Vagina (tissue), 2 donors: Measurements from ENCODE around the gene ADGRE1.

Experiments used
- POLR2A ChIP-seq, 2 donors: fragments of 450-650 bp; IDR thresholded peaks; one replicate each; pipeline ENCODE4 v1.6.1; 2017; ENCODE audit warnings: antibody characterized with exemption in 2 of 2, mild to moderate bottlenecking in 2 of 2, moderate library complexity in 2 of 2
- POLR2AphosphoS5 ChIP-seq, 2 donors: sonication (generic); formaldehyde crosslinking; IDR thresholded peaks; one replicate each; pipeline ENCODE4 v1.9.0; 2017; ENCODE audit warnings: antibody characterized with exemption in 2 of 2, mild to moderate bottlenecking in 2 of 2, low read depth in 1 of 2; ENCODE audit not compliant: insufficient read depth in 1 of 2
- TF ChIP-seq, protein P1 (sequence below), 3 experiments: fragments of 450-650 bp in 2 of 3; fragments of 200-600 bp in 1 of 3; sonication (generic) in 1 of 3; IDR thresholded peaks; one replicate each; pipeline ENCODE4 v1.5.1; 2017 to 2019; ENCODE audit warnings: antibody characterized with exemption in 3 of 3, mild to moderate bottlenecking in 2 of 3, moderate library complexity in 2 of 3

DNA sequence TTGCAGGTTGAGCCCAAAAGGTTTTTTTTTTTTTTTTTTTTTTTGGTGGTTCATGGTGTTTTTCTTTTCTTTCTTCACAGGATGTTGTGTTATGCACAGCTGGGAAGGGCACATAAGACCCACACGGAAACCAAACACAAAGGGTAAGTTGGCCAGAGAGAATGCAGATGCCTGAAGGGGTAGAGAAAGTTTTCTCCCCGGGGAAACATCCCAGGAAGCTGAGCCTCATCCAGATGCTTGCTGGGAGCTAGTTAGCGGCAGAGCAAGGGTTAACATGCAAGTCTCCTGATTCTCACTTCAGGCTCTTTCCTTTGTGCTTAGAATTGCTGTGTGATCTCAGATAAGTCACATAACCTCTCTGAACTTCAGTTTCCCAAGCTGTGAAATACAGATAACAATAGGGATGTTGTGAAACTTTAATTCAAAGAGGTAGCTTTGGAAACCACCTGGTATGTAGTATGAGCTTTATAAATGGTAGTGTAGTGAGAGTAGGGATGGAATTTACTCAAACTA is 3.1 kb downstream of the ADGRE1 start:
- TF ChIP-seq, protein P1, sequence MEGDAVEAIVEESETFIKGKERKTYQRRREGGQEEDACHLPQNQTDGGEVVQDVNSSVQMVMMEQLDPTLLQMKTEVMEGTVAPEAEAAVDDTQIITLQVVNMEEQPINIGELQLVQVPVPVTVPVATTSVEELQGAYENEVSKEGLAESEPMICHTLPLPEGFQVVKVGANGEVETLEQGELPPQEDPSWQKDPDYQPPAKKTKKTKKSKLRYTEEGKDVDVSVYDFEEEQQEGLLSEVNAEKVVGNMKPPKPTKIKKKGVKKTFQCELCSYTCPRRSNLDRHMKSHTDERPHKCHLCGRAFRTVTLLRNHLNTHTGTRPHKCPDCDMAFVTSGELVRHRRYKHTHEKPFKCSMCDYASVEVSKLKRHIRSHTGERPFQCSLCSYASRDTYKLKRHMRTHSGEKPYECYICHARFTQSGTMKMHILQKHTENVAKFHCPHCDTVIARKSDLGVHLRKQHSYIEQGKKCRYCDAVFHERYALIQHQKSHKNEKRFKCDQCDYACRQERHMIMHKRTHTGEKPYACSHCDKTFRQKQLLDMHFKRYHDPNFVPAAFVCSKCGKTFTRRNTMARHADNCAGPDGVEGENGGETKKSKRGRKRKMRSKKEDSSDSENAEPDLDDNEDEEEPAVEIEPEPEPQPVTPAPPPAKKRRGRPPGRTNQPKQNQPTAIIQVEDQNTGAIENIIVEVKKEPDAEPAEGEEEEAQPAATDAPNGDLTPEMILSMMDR (IDR thresholded peaks at IDR 0.05): no peak
- TF ChIP-seq POLR2A (IDR thresholded peaks at IDR 0.05) (no peak), POLR2AphosphoS5 (IDR thresholded peaks at IDR 0.05; ENCODE audit: insufficient read depth in 1 of 2, low read depth in 1 of 2) (no peak)
